Activated CD8-positive, alpha-beta memory T cell treated with anti-CD3 and anti-CD28 coated beads for 36 hours (primary cell): ENCODE results near the gene TLE3. TPM values are rescaled to one million over a fixed set of nuclear protein-coding genes. Genes with fewer than 3 reads are reported as not detected.

Experiments
- CTCF ChIA-PET: fragments of 350-600 bp; sonication (Branson Sonifier 250); formaldehyde crosslinking; loops from one replicate; lab custom pipeline; 2021; ENCODE audit warnings: antibody characterized with exemption; lab: Charles Lee
- POLR2A ChIA-PET: fragments of 350-600 bp; sonication (Branson Sonifier 250); formaldehyde crosslinking; loops from one replicate; lab custom pipeline; 2021; ENCODE audit warnings: antibody characterized with exemption; lab: Charles Lee
- total RNA-seq, 2 experiments: library from RNA; stranded (reverse); gene quantifications; one replicate each; pipeline ENCODE4 v1.2.3, GENCODE V29; 2021

The TLE3 gene
- total RNA-seq, 2 experiments from 2014 or later: 80.4 to 85.7 TPM

GRCh38 chr15:70006259-70007147 lies 91.2 kb downstream of the TLE3 start:
- ChIA-PET POLR2A (no interaction called here), CTCF (no interaction called here)

- POLR2A ChIA-PET: no interaction called here
- CTCF ChIA-PET: no interaction called here
These were observed 92.9 kb downstream of the TLE3 start for GRCh38 chr15:70004826-70005225.

GRCh38 chr15:70002897-70003296 lies 94.8 kb downstream of the TLE3 start:
- ChIA-PET POLR2A (no interaction called here), CTCF (no interaction called here)

- ChIA-PET POLR2A (no interaction called here), CTCF (no interaction called here)
These were observed 95.9 kb downstream of the TLE3 start for GRCh38 chr15:70001859-70002258.

- ChIA-PET POLR2A (no interaction called here), CTCF (no interaction called here)
These were observed 98.2 kb downstream of the TLE3 start for GRCh38 chr15:69999392-70000085.

- CTCF ChIA-PET: no interaction called here
- POLR2A ChIA-PET: no interaction called here
These were observed 99.0 kb downstream of the TLE3 start for GRCh38 chr15:69998541-69999391.

GRCh38 chr15:69997813-69998212 lies 99.9 kb downstream of the TLE3 start:
- POLR2A ChIA-PET: no interaction called here

More at GRCh38 chr15:69997813-69998212, 99.9 kb downstream of the TLE3 start:
- CTCF ChIA-PET: no interaction called here
